Measurements from ENCODE around the gene SSBP3. TPM values are rescaled to one million over a fixed set of nuclear protein-coding genes. Genes with fewer than 3 reads are reported as not detected.

Gene SSBP3
- polyA plus RNA-seq, 1 of the 3 experiments (the other 2 are of a cell fraction): 26.2 TPM

- TF ChIP-seq, protein P1, sequence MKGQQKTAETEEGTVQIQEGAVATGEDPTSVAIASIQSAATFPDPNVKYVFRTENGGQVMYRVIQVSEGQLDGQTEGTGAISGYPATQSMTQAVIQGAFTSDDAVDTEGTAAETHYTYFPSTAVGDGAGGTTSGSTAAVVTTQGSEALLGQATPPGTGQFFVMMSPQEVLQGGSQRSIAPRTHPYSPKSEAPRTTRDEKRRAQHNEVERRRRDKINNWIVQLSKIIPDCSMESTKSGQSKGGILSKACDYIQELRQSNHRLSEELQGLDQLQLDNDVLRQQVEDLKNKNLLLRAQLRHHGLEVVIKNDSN (IDR thresholded peaks at IDR 0.05; ENCODE audit: borderline replicate concordance, low read depth): no peak
- no peak for TF ChIP-seq SIN3A (IDR thresholded peaks at IDR 0.05; ENCODE audit: borderline replicate concordance, low read depth, low read length)
- TF ChIP-seq NRF1 (IDR thresholded peaks at IDR 0.05; ENCODE audit: low read depth, low read length): no peak
- TF ChIP-seq TAF1 (IDR thresholded peaks at IDR 0.05; ENCODE audit: borderline replicate concordance, low read depth, low read length): no peak
- 0 out of 2 replicates have a peak, but pooled peaks have one; percentile 28 for TF ChIP-seq GABPA (IDR thresholded peaks at IDR 0.05; ENCODE audit: low read depth)
- no peak for TF ChIP-seq CTCF (IDR thresholded peaks at IDR 0.05)
- TF ChIP-seq RAD21 (IDR thresholded peaks at IDR 0.05; ENCODE audit: low read length): peak; percentile 34
- TF ChIP-seq GATA2 (CRISPR knock-in tag; IDR thresholded peaks at IDR 0.05): peak; percentile 94
- TF ChIP-seq YY1 (IDR thresholded peaks at IDR 0.05; ENCODE audit: low read depth): no peak
- TF ChIP-seq CHD2 (IDR thresholded peaks at IDR 0.05; ENCODE audit: low read length, partially characterized antibody): peak; percentile 60
- TF ChIP-seq RXRA (IDR thresholded peaks at IDR 0.05; ENCODE audit: borderline replicate concordance, low read depth): no peak
- TF ChIP-seq FOXJ3 (CRISPR knock-in tag; IDR thresholded peaks at IDR 0.05): no peak
- no peak for TF ChIP-seq TCF12 (IDR thresholded peaks at IDR 0.05)
- peak; percentile 46; the same call in 1 of the 2 replicates for TF ChIP-seq RFX5 (IDR thresholded peaks at IDR 0.05; ENCODE audit: low read length)
- TF ChIP-seq MAX (IDR thresholded peaks at IDR 0.05; ENCODE audit: low read depth): no peak
- TF ChIP-seq MXI1 (IDR thresholded peaks at IDR 0.05; ENCODE audit: low read depth, low read length): peak; percentile 68
- TF ChIP-seq EZH2phosphoT487 (IDR thresholded peaks at IDR 0.05; ENCODE audit: borderline replicate concordance, low read depth): no peak
- TF ChIP-seq TEAD4 (IDR thresholded peaks at IDR 0.05; ENCODE audit: borderline replicate concordance, insufficient read depth): no peak
- TF ChIP-seq SMC3 (IDR thresholded peaks at IDR 0.05; ENCODE audit: low read depth, low read length): no peak
- TF ChIP-seq FOSL2 (IDR thresholded peaks at IDR 0.05; ENCODE audit: borderline replicate concordance, low read depth): no peak
- TF ChIP-seq, protein P2, sequence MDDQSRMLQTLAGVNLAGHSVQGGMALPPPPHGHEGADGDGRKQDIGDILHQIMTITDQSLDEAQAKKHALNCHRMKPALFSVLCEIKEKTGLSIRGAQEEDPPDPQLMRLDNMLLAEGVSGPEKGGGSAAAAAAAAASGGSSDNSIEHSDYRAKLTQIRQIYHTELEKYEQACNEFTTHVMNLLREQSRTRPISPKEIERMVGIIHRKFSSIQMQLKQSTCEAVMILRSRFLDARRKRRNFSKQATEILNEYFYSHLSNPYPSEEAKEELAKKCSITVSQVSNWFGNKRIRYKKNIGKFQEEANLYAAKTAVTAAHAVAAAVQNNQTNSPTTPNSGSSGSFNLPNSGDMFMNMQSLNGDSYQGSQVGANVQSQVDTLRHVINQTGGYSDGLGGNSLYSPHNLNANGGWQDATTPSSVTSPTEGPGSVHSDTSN (IDR thresholded peaks at IDR 0.05): no peak
- no peak for TF ChIP-seq FOXM1 (IDR thresholded peaks at IDR 0.05; ENCODE audit: low read depth)
- no peak for TF ChIP-seq MEF2A (IDR thresholded peaks at IDR 0.05; ENCODE audit: borderline replicate concordance, low read depth)
- no peak for TF ChIP-seq POLR2AphosphoS5 (IDR thresholded peaks at IDR 0.05; ENCODE audit: low read depth, low read length)
These were observed 80.3 kb downstream of the SSBP3 start (continued) for GRCh38 chr1:54325703-54326461.
